Mucosa of descending colon (tissue), 3 donors: ENCODE results near the gene TRAM2. TPM values are rescaled to one million over a fixed set of nuclear protein-coding genes. Genes with fewer than 3 reads are reported as not detected.
"Not testable (repeated sequence)": the region's sequence is repeated elsewhere in the genome, so short reads cannot be mapped to it uniquely, and the experiment has no call there.

Experiments used
- ATAC-seq: fragments of 200-7000 bp; cut with Tn5 transposase; one replicate; pipeline ENCODE4 v1.9.1; 2020; ENCODE audit warnings: mild to moderate bottlenecking, moderate library complexity
- DNase-seq, 3 donors: peaks; one replicate each; pipeline ENCODE4 v3.0.0-alpha.2; 2020
- H3K36me3 ChIP-seq: fragments of 200-600 bp; one replicate; pipeline ENCODE4 v1.8.0; 2021; ENCODE audit warnings: low read depth, mild to moderate bottlenecking
- H3K4me1 ChIP-seq: fragments of 200-600 bp; one replicate; pipeline ENCODE4 v1.8.0; 2021; ENCODE audit warnings: low read depth, mild to moderate bottlenecking
- H3K4me3 ChIP-seq: fragments of 200-600 bp; one replicate; pipeline ENCODE4 v1.8.0; 2021; ENCODE audit warnings: mild to moderate bottlenecking
- H3K9me3 ChIP-seq: fragments of 200-600 bp; one replicate; pipeline ENCODE4 v1.8.0; 2021; ENCODE audit warnings: mild to moderate bottlenecking
- CTCF ChIP-seq: fragments of 200-600 bp; IDR thresholded peaks from one replicate; pipeline ENCODE4 v1.8.0; 2022; ENCODE audit warnings: antibody characterized with exemption, mild to moderate bottlenecking
- intact Hi-C, 2 donors: fragments of 100-400 bp; cut with DNase I in 1 of 2; cut with micrococcal nuclease in 1 of 2; formaldehyde crosslinking; loops; one replicate each; pipeline versions ENCODE4 v1.11.0 to v1.11.1; 2022; cut with DNase I, micrococcal nuclease
- total RNA-seq, 3 donors: library from RNA; stranded (reverse); fragmentation: NEBNext Ultra II Directional in 2 of 3; extraction: Animal tissue kit (Norgen Biotek cat#: 25700) in 2 of 3; gene quantifications; one replicate each; pipeline versions ENCODE4 v1.2.1 to v1.2.4, GENCODE V29; 2021 to 2023
- donor health status: DM: no; HTN: no; CAD: no; lungs with moderate emphysema.
- donor health status: DM: no; HTN: no; CAD: no.
- donor health status: DM: no; HTN: yes; CAD: no.

The TRAM2 gene
- total RNA-seq, 3 donors from 2014 or later, result 20.3 to 25.0 (median 24.1) TPM

- H3K4me3 ChIP-seq, result no peak overlapping the region
- no peaks in the 10 kb centered on the region for H3K4me1 ChIP-seq
- no peak for TF ChIP-seq CTCF
- ATAC-seq, result no peak
- intact Hi-C loops, result no loop called here
- H3K9me3 ChIP-seq, result no peaks in the 10 kb centered on the region
- no peaks in the 10 kb centered on the region for H3K36me3 ChIP-seq
- DNase-seq, result no peak
Observed at GRCh38 chr6:52475307-52475706, 101.6 kb downstream of the TRAM2 start.

- intact Hi-C loops, result no loop called here
- Histone ChIP-seq H3K4me3 (no peak overlapping the region), H3K4me1 (no peaks in the 10 kb centered on the region), H3K9me3 (no peaks in the 10 kb centered on the region), H3K36me3 (no peaks in the 10 kb centered on the region)
- ATAC-seq, result no peak
- no peak for DNase-seq
- TF ChIP-seq CTCF, result no peak
Observed at GRCh38 chr6:52474173-52474572, 102.7 kb downstream of the TRAM2 start.

- intact Hi-C loops, H3K9me3 ChIP-seq, DNase-seq, ATAC-seq, H3K36me3 ChIP-seq, H3K4me1 ChIP-seq, H3K4me3 ChIP-seq: not testable (repeated sequence)
Observed at GRCh38 chr6:52461194-52461593, 115.7 kb downstream of the TRAM2 start.

GRCh38 chr6:52457096-52457495 lies 119.8 kb downstream of the TRAM2 start:
- intact Hi-C loops, result no loop called here
- Histone ChIP-seq H3K4me3 (no peak overlapping the region), H3K9me3 (no peaks in the 10 kb centered on the region), H3K4me1 (no peaks in the 10 kb centered on the region), H3K36me3 (no peaks in the 10 kb centered on the region)
- DNase-seq (no peak), ATAC-seq (no peak)
- TF ChIP-seq CTCF, result no peak

- Histone ChIP-seq H3K4me1 (no peaks in the 10 kb centered on the region), H3K9me3 (no peaks in the 10 kb centered on the region), H3K4me3 (no peak overlapping the region), H3K36me3 (no peaks in the 10 kb centered on the region)
- intact Hi-C loops, result no loop called here
- no peak for TF ChIP-seq CTCF
- peak; percentile 84 for ATAC-seq
- DNase-seq, result no peak
Observed at GRCh38 chr6:52454556-52454955, 122.3 kb downstream of the TRAM2 start.

Other genes with a start within 250 kb of the TRAM2 start
- gene PAQR8, start 214.9 kb downstream of the TRAM2 start, total RNA-seq, result 100 to 1,000 TPM in 1 of 3 donors, 10 to 100 TPM in 2; 70.6 to 184 (median 81.4) TPM
- 10 to 100 TPM; 10.8 to 22.2 (median 20.5) TPM for gene EFHC1, start 156.7 kb downstream of the TRAM2 start, total RNA-seq
- gene TMEM14A, start 94.1 kb upstream of the TRAM2 start, total RNA-seq, result 10 to 100 TPM; 14.1 to 18.5 (median 17.7) TPM
- under 1 TPM in 2 of 3 donors, not detected in 1; 0.27 to 0.29 TPM for gene GSTA2, start 186.4 kb upstream of the TRAM2 start, total RNA-seq
- gene GSTA1, start 226.8 kb upstream of the TRAM2 start, total RNA-seq, result 1 to 10 TPM in 2 of 3 donors, under 1 TPM in 1; 0.89 to 4.1 (median 1.1) TPM